ENCODE data around the gene TSPAN1. TPM values are rescaled to one million over a fixed set of nuclear protein-coding genes. Genes with fewer than 3 reads are reported as not detected.

The TSPAN1 gene
- total and polyA plus RNA-seq, 2 donors: 1.4 to 6.9 TPM

DNA sequence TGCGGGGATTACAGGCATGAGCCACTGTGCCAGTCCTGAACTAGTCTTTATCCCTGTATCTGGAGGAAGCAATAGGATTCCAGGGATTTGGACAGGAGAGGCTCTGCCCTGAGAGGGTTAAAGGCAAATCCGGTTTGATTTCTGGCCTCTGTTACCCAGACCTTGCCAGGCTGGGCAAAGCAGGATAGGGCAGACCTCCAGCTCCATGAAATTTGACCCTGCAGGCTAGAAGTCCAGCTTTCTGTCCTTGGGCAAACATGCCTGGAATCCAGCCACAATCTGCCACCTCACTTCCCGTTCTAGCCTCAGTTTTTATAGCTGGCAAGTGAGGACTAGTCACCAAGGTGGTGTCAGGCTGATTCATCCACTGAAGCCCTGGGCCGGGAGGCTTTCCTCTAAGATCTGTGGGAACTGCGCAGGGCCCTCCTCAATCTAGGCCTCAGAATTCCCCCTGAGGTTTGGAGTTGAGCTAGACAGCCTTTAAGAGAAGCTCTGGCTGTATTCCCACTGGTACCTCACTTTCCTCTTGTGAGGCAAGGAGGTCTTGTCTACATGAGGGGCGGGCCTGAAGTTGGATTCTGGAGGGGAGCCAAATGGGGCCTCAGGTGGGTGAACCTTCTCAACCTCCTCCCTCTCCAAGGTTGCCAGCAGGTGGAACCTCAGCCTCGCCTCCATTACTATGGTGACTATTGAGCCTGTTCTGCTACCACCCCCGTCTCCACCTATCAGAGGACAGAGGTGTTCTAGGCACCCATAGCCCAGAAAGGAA, 8.4 kb downstream of the TSPAN1 start:
- Histone ChIP-seq H3K36me3 (ENCODE audit: control insufficient read depth in 2 of 2, insufficient read depth in 2 of 2, low read length in 1 of 2) (peaks cover 0 to 8% of the 10 kb centered on the region in 2 donors), H3K27ac (ENCODE audit: low read depth in 1 of 2, low read length in 1 of 2) (peak overlapping the region in 1 of 2 donors; percentile 47), H3K27me3 (ENCODE audit: control insufficient read depth in 2 of 2, insufficient read depth in 1 of 2, low read length in 1 of 2) (no peaks in the 10 kb centered on the region), H3K4me3 (ENCODE audit: low read length in 2 of 2) (no peak overlapping the region), H3K9me3 (ENCODE audit: control insufficient read depth in 2 of 2, insufficient read depth in 1 of 2, low read length in 1 of 2) (no peaks in the 10 kb centered on the region), H3K4me1 (ENCODE audit: control insufficient read depth in 2 of 2, insufficient read depth in 2 of 2, low read length in 2 of 2) (peaks cover 25 to 61% of the 10 kb centered on the region in 2 donors)
- DNase-seq (ENCODE audit: low read depth in 6 of 9, low spot score in 9 of 9): peak in 1 of 9 donors; percentile 34
- 94% methylated on average over 8 of the region's 8 CpGs for WGBS

DNA sequence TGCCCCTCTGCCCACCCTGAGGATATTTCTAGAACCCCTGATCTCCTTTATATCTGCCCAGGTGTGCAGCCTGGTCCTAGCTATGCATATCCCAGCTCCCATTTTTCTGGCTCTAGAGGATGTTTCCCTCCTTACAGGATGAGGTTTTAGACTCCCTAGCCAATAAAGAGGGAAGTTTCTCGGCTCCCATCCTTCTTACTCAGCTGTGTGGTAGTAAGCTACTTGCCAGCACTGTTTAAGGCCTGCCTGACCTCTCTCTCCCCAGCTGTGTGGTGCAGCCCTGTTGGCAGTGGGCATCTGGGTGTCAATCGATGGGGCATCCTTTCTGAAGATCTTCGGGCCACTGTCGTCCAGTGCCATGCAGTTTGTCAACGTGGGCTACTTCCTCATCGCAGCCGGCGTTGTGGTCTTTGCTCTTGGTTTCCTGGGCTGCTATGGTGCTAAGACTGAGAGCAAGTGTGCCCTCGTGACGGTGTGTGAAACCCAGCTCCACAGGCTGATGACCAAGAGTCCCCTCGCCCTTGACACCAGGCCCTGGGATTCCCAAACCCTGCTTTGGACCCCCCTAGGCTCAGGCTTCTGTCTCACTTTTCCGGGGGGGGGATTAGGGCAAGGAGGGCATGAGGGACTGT, 9.2 kb downstream of the TSPAN1 start:
- H3K4me1 ChIP-seq (ENCODE audit: control insufficient read depth in 2 of 2, insufficient read depth in 2 of 2, low read length in 2 of 2): peaks cover 25 to 60% of the 10 kb centered on the region in 2 donors

DNA sequence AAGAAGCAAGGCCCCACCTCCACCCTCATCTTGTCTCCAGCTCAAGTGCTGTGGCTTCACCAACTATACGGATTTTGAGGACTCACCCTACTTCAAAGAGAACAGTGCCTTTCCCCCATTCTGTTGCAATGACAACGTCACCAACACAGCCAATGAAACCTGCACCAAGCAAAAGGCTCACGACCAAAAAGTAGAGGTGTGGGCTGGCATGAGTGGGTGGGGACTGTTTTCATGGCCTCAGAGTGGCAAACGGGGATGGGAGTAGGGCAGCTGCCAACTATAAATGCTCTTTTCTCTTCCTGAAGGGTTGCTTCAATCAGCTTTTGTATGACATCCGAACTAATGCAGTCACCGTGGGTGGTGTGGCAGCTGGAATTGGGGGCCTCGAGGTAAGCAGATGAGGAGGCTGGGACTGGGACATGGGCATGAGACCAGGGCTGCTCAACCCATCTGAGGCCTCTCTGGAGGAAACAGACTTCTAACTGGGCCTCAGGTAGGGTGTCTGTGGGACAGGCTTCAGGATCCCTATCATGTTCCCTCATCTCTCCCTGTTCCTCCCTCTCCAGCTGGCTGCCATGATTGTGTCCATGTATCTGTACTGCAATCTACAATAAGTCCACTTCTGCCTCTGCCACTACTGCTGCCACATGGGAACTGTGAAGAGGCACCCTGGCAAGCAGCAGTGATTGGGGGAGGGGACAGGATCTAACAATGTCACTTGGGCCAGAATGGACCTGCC, 10.2 kb downstream of the TSPAN1 start:
- no peaks in the 10 kb centered on the region for H3K9me3 ChIP-seq (ENCODE audit: control insufficient read depth in 2 of 2, insufficient read depth in 1 of 2, low read length in 1 of 2)
- peak overlapping the region in 1 of 2 donors; percentile 54 for H3K27ac ChIP-seq (ENCODE audit: low read depth in 1 of 2, low read length in 1 of 2)
- H3K36me3 ChIP-seq (ENCODE audit: control insufficient read depth in 2 of 2, insufficient read depth in 2 of 2, low read length in 1 of 2): peaks cover 3 to 11% of the 10 kb centered on the region in 2 donors
- WGBS: 73% methylated on average over 7 of the region's 7 CpGs
- no peak overlapping the region for H3K4me3 ChIP-seq (ENCODE audit: low read length in 2 of 2)
- peaks cover 25 to 51% of the 10 kb centered on the region in 2 donors for H3K4me1 ChIP-seq (ENCODE audit: control insufficient read depth in 2 of 2, insufficient read depth in 2 of 2, low read length in 2 of 2)
- no peaks in the 10 kb centered on the region for H3K27me3 ChIP-seq (ENCODE audit: control insufficient read depth in 2 of 2, insufficient read depth in 1 of 2, low read length in 1 of 2)
- DNase-seq (ENCODE audit: low read depth in 6 of 9, low spot score in 9 of 9): peak in 1 of 9 donors; percentile 40

More for the DNA sequence above, 9.2 kb downstream of the TSPAN1 start:
- no peaks in the 10 kb centered on the region for H3K9me3 ChIP-seq (ENCODE audit: control insufficient read depth in 2 of 2, insufficient read depth in 1 of 2, low read length in 1 of 2)
- H3K36me3 ChIP-seq (ENCODE audit: control insufficient read depth in 2 of 2, insufficient read depth in 2 of 2, low read length in 1 of 2): peaks cover 3 to 8% of the 10 kb centered on the region in 2 donors
- H3K4me3 ChIP-seq (ENCODE audit: low read length in 2 of 2): no peak overlapping the region
- no peaks in the 10 kb centered on the region for H3K27me3 ChIP-seq (ENCODE audit: control insufficient read depth in 2 of 2, insufficient read depth in 1 of 2, low read length in 1 of 2)
- peak overlapping the region in 1 of 2 donors; percentile 19 for H3K27ac ChIP-seq (ENCODE audit: low read depth in 1 of 2, low read length in 1 of 2)
- 54% methylated on average over 12 of the region's 12 CpGs for WGBS
- DNase-seq (ENCODE audit: low read depth in 6 of 9, low spot score in 9 of 9): no peak

DNA sequence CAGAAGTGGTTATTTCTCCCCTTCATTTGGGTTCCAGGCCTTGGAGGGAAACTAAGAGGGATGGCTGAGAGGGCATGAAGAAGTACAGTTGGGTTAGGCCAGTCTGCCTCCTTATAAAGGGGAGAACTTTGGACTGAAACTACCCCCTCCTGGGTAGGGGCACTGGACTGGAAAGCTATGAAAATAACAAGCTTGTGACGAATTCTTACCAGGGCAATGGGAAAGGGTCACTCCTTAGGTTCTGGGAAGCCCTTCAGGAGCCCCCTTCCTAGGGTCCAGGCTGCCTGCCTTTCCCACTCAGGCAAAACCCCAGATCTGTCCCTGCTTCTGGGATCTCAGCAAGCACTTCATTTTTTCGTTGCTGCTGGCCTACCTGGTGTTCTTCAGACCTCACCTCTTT, 11.2 kb downstream of the TSPAN1 start:
- no peak overlapping the region for H3K27ac ChIP-seq (ENCODE audit: low read depth in 1 of 2, low read length in 1 of 2)
- H3K36me3 ChIP-seq (ENCODE audit: control insufficient read depth in 2 of 2, insufficient read depth in 2 of 2, low read length in 1 of 2): peaks cover 10 to 14% of the 10 kb centered on the region in 2 donors
- peaks cover 25 to 46% of the 10 kb centered on the region in 2 donors for H3K4me1 ChIP-seq (ENCODE audit: control insufficient read depth in 2 of 2, insufficient read depth in 2 of 2, low read length in 2 of 2)
- 94% methylated on average over 2 of the region's 2 CpGs for WGBS
- no peak overlapping the region for H3K4me3 ChIP-seq (ENCODE audit: low read length in 2 of 2)
- no peak for DNase-seq (ENCODE audit: low read depth in 6 of 9, low spot score in 9 of 9)
- no peaks in the 10 kb centered on the region for H3K27me3 ChIP-seq (ENCODE audit: control insufficient read depth in 2 of 2, insufficient read depth in 1 of 2, low read length in 1 of 2)
- H3K9me3 ChIP-seq (ENCODE audit: control insufficient read depth in 2 of 2, insufficient read depth in 1 of 2, low read length in 1 of 2): no peaks in the 10 kb centered on the region

DNA sequence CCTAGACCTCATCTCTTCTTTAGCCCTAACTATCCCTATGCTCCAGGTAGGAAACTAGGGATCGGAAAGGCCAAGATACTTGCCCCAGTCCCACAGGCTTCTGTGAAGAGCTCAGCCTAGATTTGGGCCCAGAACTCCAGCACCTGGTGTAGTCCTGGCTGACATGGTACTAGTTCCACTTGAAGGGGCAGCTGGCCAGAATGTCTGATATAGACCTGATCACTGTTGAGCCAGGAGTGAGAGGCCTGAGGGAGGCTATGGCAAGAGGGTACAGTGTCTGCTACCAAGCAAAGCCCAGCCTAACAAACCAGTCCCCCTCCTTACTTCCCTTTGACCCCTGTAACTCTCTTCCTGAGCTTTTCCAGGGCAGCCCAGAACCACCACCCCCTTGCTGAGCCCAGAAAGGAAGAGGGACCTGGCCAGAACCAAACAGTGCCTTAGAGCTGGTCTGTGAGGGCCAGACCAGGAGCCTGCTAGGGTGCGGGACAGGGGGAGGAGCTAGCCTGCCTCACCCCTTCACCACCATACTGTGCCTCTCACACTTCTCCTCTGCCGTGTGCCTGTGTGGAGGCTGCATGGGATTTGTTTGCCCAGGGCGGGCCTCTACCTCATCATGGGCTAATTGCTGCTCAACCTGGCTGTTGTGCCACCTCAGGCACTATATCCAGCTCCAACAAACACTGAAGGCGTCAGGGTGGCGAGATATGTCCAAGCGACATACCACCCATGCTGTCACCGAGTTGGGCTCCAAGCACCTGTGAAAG, 12.4 kb downstream of the TSPAN1 start:
- H3K36me3 ChIP-seq (ENCODE audit: control insufficient read depth in 2 of 2, insufficient read depth in 2 of 2, low read length in 1 of 2): peaks cover 17 to 21% of the 10 kb centered on the region in 2 donors

DNA sequence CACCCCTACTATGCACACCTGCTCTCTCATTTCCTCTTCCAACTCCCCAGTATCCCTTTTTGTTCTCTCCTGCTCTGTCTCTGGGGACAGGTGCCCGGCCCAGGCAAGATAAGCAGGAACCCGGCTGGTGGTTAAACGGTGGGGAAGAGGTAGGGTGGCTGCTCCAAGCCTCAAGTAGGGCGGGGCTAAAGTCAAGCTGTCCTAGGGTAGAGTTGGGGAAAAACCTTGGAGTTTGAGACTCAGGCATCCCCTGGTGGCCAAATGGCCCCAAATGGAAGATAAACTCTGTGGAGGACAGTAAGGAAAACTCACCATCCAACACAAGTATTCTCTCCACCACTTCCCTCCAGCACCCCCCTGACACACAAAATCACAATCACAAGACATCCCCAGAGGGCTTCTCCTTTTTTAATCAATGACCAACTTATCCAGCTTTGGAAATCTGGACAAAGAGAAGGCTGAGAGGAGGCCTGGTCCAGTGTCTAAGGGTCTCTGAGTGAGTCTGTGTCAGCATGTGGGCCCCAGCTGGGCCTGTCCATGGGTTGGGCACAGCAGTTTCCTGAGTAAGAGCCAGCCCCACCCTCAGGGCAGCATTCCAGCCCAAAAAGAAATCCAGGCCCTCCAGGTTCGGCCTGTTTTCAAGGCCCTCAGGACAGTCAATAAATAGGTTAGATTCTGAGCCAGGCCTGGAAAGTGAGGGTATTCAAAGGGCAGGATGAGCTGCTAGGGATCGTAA, 13.6 kb downstream of the TSPAN1 start:
- DNase-seq (ENCODE audit: low read depth in 6 of 9, low spot score in 9 of 9): no peak
- peaks cover 26 to 33% of the 10 kb centered on the region in 2 donors for H3K36me3 ChIP-seq (ENCODE audit: control insufficient read depth in 2 of 2, insufficient read depth in 2 of 2, low read length in 1 of 2)
- no peaks in the 10 kb centered on the region for H3K27me3 ChIP-seq (ENCODE audit: control insufficient read depth in 2 of 2, insufficient read depth in 1 of 2, low read length in 1 of 2)
- H3K4me1 ChIP-seq (ENCODE audit: control insufficient read depth in 2 of 2, insufficient read depth in 2 of 2, low read length in 2 of 2): peaks cover 15 to 22% of the 10 kb centered on the region in 2 donors
- no peaks in the 10 kb centered on the region for H3K9me3 ChIP-seq (ENCODE audit: control insufficient read depth in 2 of 2, insufficient read depth in 1 of 2, low read length in 1 of 2)
- H3K4me3 ChIP-seq (ENCODE audit: low read length in 2 of 2): no peak overlapping the region
- no peak overlapping the region for H3K27ac ChIP-seq (ENCODE audit: low read depth in 1 of 2, low read length in 1 of 2)
- 78% methylated on average over 6 of the region's 6 CpGs for WGBS

More for the DNA sequence above, 12.4 kb downstream of the TSPAN1 start:
- Histone ChIP-seq H3K4me1 (ENCODE audit: control insufficient read depth in 2 of 2, insufficient read depth in 2 of 2, low read length in 2 of 2) (peaks cover 17 to 34% of the 10 kb centered on the region in 2 donors), H3K9me3 (ENCODE audit: control insufficient read depth in 2 of 2, insufficient read depth in 1 of 2, low read length in 1 of 2) (no peaks in the 10 kb centered on the region), H3K4me3 (ENCODE audit: low read length in 2 of 2) (no peak overlapping the region), H3K27me3 (ENCODE audit: control insufficient read depth in 2 of 2, insufficient read depth in 1 of 2, low read length in 1 of 2) (no peaks in the 10 kb centered on the region), H3K27ac (ENCODE audit: low read depth in 1 of 2, low read length in 1 of 2) (no peak overlapping the region)
- no peak for DNase-seq (ENCODE audit: low read depth in 6 of 9, low spot score in 9 of 9)
- WGBS: 99% methylated on average over 8 of the region's 8 CpGs

DNA sequence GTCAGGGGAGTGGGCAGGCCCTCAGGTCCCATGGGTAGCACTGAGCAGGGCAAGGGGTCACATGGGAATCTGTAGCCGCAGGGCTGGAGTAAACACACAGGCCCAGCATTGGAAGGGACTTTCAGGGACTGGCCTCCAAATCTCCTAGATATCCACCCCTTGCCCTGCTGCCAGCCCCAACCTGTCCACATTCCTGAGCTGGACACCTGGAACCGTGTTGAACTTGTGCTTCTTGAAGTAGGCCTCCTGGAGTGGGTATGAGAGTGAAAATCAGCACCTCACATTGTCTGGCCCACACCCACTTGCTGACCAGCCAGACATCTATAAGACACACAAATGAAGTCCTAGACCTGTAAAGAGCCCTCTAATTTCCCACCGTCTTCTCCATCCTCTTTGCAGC, 15.7 kb downstream of the TSPAN1 start:
- DNase-seq (ENCODE audit: low read depth in 6 of 9, low spot score in 9 of 9): no peak
- peaks cover 35 to 42% of the 10 kb centered on the region in 2 donors for H3K36me3 ChIP-seq (ENCODE audit: control insufficient read depth in 2 of 2, insufficient read depth in 2 of 2, low read length in 1 of 2)
- H3K27ac ChIP-seq (ENCODE audit: low read depth in 1 of 2, low read length in 1 of 2): no peak overlapping the region
- peaks cover 0 to 1% of the 10 kb centered on the region in 2 donors for H3K4me1 ChIP-seq (ENCODE audit: control insufficient read depth in 2 of 2, insufficient read depth in 2 of 2, low read length in 2 of 2)
- H3K4me3 ChIP-seq (ENCODE audit: low read length in 2 of 2): no peak overlapping the region
- no peaks in the 10 kb centered on the region for H3K27me3 ChIP-seq (ENCODE audit: control insufficient read depth in 2 of 2, insufficient read depth in 1 of 2, low read length in 1 of 2)
- H3K9me3 ChIP-seq (ENCODE audit: control insufficient read depth in 2 of 2, insufficient read depth in 1 of 2, low read length in 1 of 2): no peaks in the 10 kb centered on the region
- 95% methylated on average over 3 of the region's 3 CpGs for WGBS

DNA sequence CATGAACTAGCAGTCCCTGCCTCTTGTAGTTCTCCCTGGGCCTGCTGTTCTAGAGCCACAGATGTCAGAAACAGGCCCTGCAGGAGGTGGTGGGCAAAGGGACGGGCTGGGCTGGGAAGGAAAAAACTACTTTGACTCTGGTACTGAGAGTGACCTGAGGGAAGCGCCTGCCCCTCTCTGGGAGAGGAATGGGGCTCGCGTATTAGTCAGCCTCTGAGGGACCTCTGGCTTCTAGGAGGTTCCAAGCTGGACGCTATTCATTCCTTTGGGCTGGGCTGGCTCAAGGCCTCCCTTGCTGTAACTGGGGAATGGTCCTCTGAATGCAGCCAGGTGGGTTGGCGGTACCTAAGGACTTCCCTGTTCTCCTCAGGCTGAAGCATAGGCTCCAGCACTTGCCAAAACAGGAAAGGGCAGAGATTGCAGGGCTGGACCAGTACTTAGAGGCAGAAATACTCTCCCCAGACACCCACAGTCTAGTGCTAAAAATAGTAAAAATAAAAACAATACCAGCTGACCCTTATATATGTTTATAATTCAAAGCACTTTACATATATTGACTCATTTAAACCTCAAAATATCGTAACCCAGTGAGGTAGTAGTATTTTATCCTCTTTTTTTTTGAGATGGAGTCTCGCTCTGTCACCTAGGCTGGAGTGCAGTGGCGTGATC, 16.3 kb downstream of the TSPAN1 start:
- H3K9me3 ChIP-seq (ENCODE audit: control insufficient read depth in 2 of 2, insufficient read depth in 1 of 2, low read length in 1 of 2): no peaks in the 10 kb centered on the region
- 97% methylated on average over 9 of the region's 9 CpGs for WGBS
- H3K4me1 ChIP-seq (ENCODE audit: control insufficient read depth in 2 of 2, insufficient read depth in 2 of 2, low read length in 2 of 2): no peaks in the 10 kb centered on the region
- H3K27me3 ChIP-seq (ENCODE audit: control insufficient read depth in 2 of 2, insufficient read depth in 1 of 2, low read length in 1 of 2): no peaks in the 10 kb centered on the region
- no peak overlapping the region for H3K27ac ChIP-seq (ENCODE audit: low read depth in 1 of 2, low read length in 1 of 2)
- H3K36me3 ChIP-seq (ENCODE audit: control insufficient read depth in 2 of 2, insufficient read depth in 2 of 2, low read length in 1 of 2): peaks cover 41 to 46% of the 10 kb centered on the region in 2 donors
- H3K4me3 ChIP-seq (ENCODE audit: low read length in 2 of 2): no peak overlapping the region
- DNase-seq (ENCODE audit: low read depth in 6 of 9, low spot score in 9 of 9): no peak

All from thymus (tissue), 11 donors.